Stimulated activated effector memory CD8-positive, alpha-beta T cell treated with anti-CD3 and anti-CD28 coated beads, Interleukin-12 subunit alpha, Interleukin-12 subunit beta, amount 100 ng/mL, for 72 hours (primary cell): ENCODE results near the gene SPOCK3.

Experiments
- ATAC-seq: fragments of 150-1000 bp; cut with Tn5 transposase; 2 replicates; pipeline ENCODE4 v1.10.0; 2021
- DNase-seq, 2 donors: peaks; one replicate each; pipeline ENCODE4 v3.0.0; 2021 to 2022; ENCODE audit warnings: low spot score in 2 of 2
- H3K27ac Mint-ChIP-seq: one replicate; pipeline ENCODE4 v1.8.0; 2022; ENCODE audit warnings: mild to moderate bottlenecking, mixed read lengths
- H3K36me3 Mint-ChIP-seq: one replicate; pipeline ENCODE4 v1.8.0; 2022; ENCODE audit warnings: mild to moderate bottlenecking, mixed read lengths
- H3K4me1 Mint-ChIP-seq: one replicate; pipeline ENCODE4 v1.8.0; 2022; ENCODE audit warnings: mixed read lengths
- H3K4me3 Mint-ChIP-seq: one replicate; pipeline ENCODE4 v1.8.0; 2022; ENCODE audit warnings: mild to moderate bottlenecking, mixed read lengths
- H3K9me3 Mint-ChIP-seq: one replicate; pipeline ENCODE4 v1.8.0; 2022; ENCODE audit warnings: mixed read lengths

Gene SPOCK3

DNA sequence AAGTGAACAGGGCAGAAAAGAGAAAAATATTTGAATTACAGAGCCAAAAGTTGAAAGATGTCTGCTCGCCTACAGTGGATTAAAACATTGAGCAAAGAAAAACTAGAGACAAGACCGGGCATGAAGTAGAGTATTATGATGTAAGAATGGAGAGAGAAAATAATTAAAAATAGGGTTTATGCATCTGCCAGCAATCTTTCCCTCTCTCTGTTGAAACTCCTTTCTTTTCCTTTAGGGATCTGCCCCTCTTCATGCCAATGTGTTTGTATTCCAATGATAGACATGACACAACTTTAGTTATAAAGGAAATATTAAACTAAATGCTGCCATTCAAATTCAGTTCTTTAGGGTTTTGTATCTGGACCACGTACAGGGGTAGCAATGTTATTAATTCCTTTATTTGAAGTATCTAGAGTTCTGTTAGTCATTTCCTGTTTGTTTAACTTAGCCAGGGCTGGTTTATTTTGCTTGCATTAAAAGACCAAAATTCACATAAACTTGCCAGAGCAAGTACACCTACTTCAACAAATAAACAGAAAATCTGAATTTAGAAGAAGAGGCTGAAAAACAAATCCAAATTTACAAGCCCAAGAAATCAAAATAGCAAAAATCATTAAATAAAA lies 202.6 kb downstream of the SPOCK3 start:
- H3K9me3 Mint-ChIP-seq: peaks cover 14% of the 10 kb centered on the region
- no peak overlapping the region for H3K27ac Mint-ChIP-seq
- DNase-seq (no peak), ATAC-seq (no peak)
- no peaks in the 10 kb centered on the region for H3K36me3 Mint-ChIP-seq
- H3K4me1 Mint-ChIP-seq: no peaks in the 10 kb centered on the region
- H3K4me3 Mint-ChIP-seq: no peak overlapping the region

GRCh38 chr4:167028976-167029375 lies 205.3 kb downstream of the SPOCK3 start:
- ATAC-seq (no peak), DNase-seq (no peak)
- Mint-ChIP-seq H3K4me1 (no peaks in the 10 kb centered on the region), H3K27ac (no peak overlapping the region), H3K36me3 (no peaks in the 10 kb centered on the region), H3K9me3 (peaks cover 5% of the 10 kb centered on the region), H3K4me3 (no peak overlapping the region)

DNA sequence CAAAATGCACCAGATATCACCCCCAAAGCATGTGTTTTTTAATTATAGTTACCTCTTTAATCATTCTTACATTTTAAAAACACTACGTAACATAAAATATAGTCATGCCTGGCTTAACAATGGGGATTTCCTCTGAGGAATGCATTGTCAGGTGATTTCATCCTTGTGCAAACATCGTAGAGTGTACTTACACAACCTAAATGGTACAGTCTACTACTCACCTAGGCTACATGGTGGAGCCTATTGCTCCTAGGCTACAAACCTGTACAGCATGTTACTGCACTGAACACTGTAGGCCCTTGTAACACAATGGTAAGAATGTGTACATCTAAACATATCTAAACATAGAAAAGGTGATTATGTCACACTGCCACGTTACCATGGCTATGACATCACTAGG lies 208.6 kb downstream of the SPOCK3 start:
- no peaks in the 10 kb centered on the region for H3K4me1 Mint-ChIP-seq
- no peak overlapping the region for H3K27ac Mint-ChIP-seq
- no peaks in the 10 kb centered on the region for H3K36me3 Mint-ChIP-seq
- DNase-seq (no peak), ATAC-seq (no peak)
- peaks cover 5% of the 10 kb centered on the region for H3K9me3 Mint-ChIP-seq
- no peak overlapping the region for H3K4me3 Mint-ChIP-seq

DNA sequence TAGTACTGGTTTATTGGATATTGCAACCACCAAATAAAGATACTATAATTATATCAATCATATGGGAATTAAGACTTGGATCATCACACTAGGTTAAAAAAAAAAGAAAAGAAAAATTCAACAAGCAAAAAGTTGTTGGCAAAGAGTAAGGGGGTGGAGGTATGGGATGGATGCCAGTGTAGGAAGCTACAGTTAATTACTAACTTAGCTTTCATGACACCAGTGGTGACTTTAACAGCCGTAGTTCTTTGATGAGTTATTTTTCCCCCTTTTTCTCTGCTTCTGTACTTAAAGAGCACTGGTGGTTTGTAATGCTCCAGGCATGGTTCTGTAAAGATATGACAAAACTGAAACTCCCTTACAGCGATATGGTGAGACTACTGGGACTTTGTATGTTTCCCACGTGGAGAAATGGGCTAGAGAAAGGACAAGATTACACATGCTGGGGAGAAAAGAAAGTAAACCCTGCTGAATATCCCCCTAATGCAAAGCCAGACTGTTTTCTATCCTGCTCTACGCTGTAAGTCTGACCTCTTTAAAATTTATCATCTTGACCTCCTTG lies 210.8 kb downstream of the SPOCK3 start:
- Mint-ChIP-seq H3K9me3 (no peaks in the 10 kb centered on the region), H3K4me3 (no peak overlapping the region), H3K36me3 (no peaks in the 10 kb centered on the region), H3K4me1 (no peaks in the 10 kb centered on the region), H3K27ac (no peak overlapping the region)
- ATAC-seq: no peak
- DNase-seq: no peak

- DNase-seq: peak; percentile 5 to 63
- H3K36me3 Mint-ChIP-seq: no peaks in the 10 kb centered on the region
- H3K9me3 Mint-ChIP-seq: no peaks in the 10 kb centered on the region
- no peaks in the 10 kb centered on the region for H3K4me1 Mint-ChIP-seq
- no peak overlapping the region for H3K4me3 Mint-ChIP-seq
- no peak overlapping the region for H3K27ac Mint-ChIP-seq
- ATAC-seq: peak; percentile 21
Measured at GRCh38 chr4:167021545-167022155, 212.6 kb downstream of the SPOCK3 start.

DNA sequence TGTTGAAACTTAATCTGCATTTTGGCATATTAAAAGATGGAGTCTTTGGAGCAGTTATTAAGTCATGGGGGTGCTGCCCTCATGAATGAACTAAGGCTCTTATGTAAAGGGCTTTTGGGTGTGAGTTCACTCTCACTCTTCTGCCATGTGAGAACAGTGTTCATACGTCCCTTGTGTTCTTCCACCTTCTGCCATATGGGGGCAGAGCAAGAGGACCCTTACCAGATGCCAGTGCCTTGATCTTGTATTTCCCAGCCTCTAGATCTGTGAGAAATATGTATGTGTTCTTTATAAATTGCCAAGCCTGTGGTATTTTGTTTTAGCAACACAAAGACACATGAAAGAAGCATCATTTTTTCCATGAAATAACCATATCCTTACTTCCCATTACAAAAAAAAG lies 213.9 kb downstream of the SPOCK3 start:
- no peaks in the 10 kb centered on the region for H3K36me3 Mint-ChIP-seq
- no peaks in the 10 kb centered on the region for H3K9me3 Mint-ChIP-seq
- no peaks in the 10 kb centered on the region for H3K4me1 Mint-ChIP-seq
- no peak overlapping the region for H3K27ac Mint-ChIP-seq
- no peak overlapping the region for H3K4me3 Mint-ChIP-seq
- ATAC-seq: no peak
- no peak for DNase-seq

- Mint-ChIP-seq H3K36me3 (no peaks in the 10 kb centered on the region), H3K27ac (no peak overlapping the region), H3K9me3 (peaks cover 3% of the 10 kb centered on the region), H3K4me1 (no peaks in the 10 kb centered on the region), H3K4me3 (no peak overlapping the region)
- ATAC-seq: no peak
- no peak for DNase-seq
Measured at GRCh38 chr4:167014944-167015343, 219.3 kb downstream of the SPOCK3 start.

- no peak for DNase-seq
- no peaks in the 10 kb centered on the region for H3K4me1 Mint-ChIP-seq
- no peaks in the 10 kb centered on the region for H3K36me3 Mint-ChIP-seq
- ATAC-seq: no peak
- peaks cover 20% of the 10 kb centered on the region for H3K9me3 Mint-ChIP-seq
- no peak overlapping the region for H3K27ac Mint-ChIP-seq
- no peak overlapping the region for H3K4me3 Mint-ChIP-seq
Measured at GRCh38 chr4:167003326-167003725, 231.0 kb downstream of the SPOCK3 start.

GRCh38 chr4:167000141-167000852 lies 234.0 kb downstream of the SPOCK3 start:
- no peak overlapping the region for H3K27ac Mint-ChIP-seq
- H3K9me3 Mint-ChIP-seq: peaks cover 16% of the 10 kb centered on the region
- H3K4me3 Mint-ChIP-seq: no peak overlapping the region
- H3K4me1 Mint-ChIP-seq: no peaks in the 10 kb centered on the region
- H3K36me3 Mint-ChIP-seq: no peaks in the 10 kb centered on the region
- DNase-seq (no peak), ATAC-seq (no peak)

DNA sequence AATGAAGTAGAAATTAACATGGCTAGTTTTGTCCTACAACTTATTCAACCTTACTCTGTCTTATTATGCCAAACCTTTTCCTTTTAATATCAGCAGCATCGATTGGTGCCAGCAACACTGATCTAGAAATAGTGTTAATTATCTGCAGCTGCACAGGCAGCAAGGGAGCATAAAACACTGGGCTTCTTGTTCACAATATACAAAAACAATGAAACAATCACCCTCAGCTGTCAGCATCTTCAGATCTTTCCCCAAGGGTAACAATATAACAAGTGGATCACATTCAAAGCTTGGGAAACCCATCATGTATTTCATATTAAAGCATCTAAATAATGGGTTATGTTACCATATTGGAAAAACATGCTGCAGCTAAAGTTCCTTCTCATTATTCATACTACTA lies 238.1 kb downstream of the SPOCK3 start:
- no peak overlapping the region for H3K27ac Mint-ChIP-seq
- ATAC-seq (no peak), DNase-seq (no peak)
- H3K4me3 Mint-ChIP-seq: no peak overlapping the region
- H3K36me3 Mint-ChIP-seq: no peaks in the 10 kb centered on the region
- H3K9me3 Mint-ChIP-seq: peaks cover 8% of the 10 kb centered on the region
- H3K4me1 Mint-ChIP-seq: no peaks in the 10 kb centered on the region

GRCh38 chr4:166994686-166995085 lies 239.6 kb downstream of the SPOCK3 start:
- DNase-seq: no peak
- no peaks in the 10 kb centered on the region for H3K4me1 Mint-ChIP-seq
- no peak for ATAC-seq
- H3K36me3 Mint-ChIP-seq: no peaks in the 10 kb centered on the region
- peaks cover 6% of the 10 kb centered on the region for H3K9me3 Mint-ChIP-seq
- H3K27ac Mint-ChIP-seq: no peak overlapping the region
- H3K4me3 Mint-ChIP-seq: no peak overlapping the region

- H3K27ac Mint-ChIP-seq: no peak overlapping the region
- H3K36me3 Mint-ChIP-seq: no peaks in the 10 kb centered on the region
- peaks cover 14% of the 10 kb centered on the region for H3K9me3 Mint-ChIP-seq
- ATAC-seq (no peak), DNase-seq (no peak)
- H3K4me3 Mint-ChIP-seq: no peak overlapping the region
- H3K4me1 Mint-ChIP-seq: no peaks in the 10 kb centered on the region
Measured at GRCh38 chr4:166991006-166991561, 243.2 kb downstream of the SPOCK3 start.

GRCh38 chr4:166989886-166990285 lies 244.4 kb downstream of the SPOCK3 start:
- Mint-ChIP-seq H3K4me3 (no peak overlapping the region), H3K4me1 (no peaks in the 10 kb centered on the region), H3K27ac (no peak overlapping the region), H3K36me3 (no peaks in the 10 kb centered on the region), H3K9me3 (peaks cover 14% of the 10 kb centered on the region)
- ATAC-seq (no peak), DNase-seq (no peak)

GRCh38 chr4:166987026-166987425 lies 247.3 kb downstream of the SPOCK3 start:
- H3K4me1 Mint-ChIP-seq: no peaks in the 10 kb centered on the region
- DNase-seq: no peak
- peaks cover 15% of the 10 kb centered on the region for H3K9me3 Mint-ChIP-seq
- H3K27ac Mint-ChIP-seq: no peak overlapping the region
- H3K36me3 Mint-ChIP-seq: no peaks in the 10 kb centered on the region
- ATAC-seq: no peak
- H3K4me3 Mint-ChIP-seq: no peak overlapping the region

DNA sequence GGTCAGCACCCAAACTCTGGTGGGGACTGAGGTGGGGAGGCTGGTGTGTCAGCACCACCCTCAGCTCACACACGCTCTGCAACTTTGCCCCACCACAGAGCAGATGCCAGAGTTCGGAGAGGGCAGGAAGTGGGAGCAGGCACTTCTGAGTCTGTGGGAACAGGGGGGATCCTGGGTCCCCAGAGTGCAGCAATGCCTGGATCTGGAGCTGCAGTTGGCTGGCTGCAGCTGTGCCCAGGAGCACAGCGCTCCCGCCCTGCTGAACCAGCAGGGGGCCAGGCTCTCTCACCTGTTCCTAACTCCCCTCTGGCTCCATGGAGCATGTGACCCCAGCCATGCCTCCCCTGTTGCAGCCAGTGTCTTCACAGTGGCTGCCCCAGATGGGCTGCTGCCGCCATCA lies 252.4 kb downstream of the SPOCK3 start:
- DNase-seq (no peak), ATAC-seq (peak; percentile 21)
- Mint-ChIP-seq H3K9me3 (peaks cover 22% of the 10 kb centered on the region), H3K36me3 (no peaks in the 10 kb centered on the region), H3K27ac (no peak overlapping the region), H3K4me1 (no peaks in the 10 kb centered on the region), H3K4me3 (no peak overlapping the region)

GRCh38 chr4:166980419-166980818 lies 253.9 kb downstream of the SPOCK3 start:
- no peak for DNase-seq
- no peak overlapping the region for H3K4me3 Mint-ChIP-seq
- no peak for ATAC-seq
- no peaks in the 10 kb centered on the region for H3K36me3 Mint-ChIP-seq
- peaks cover 28% of the 10 kb centered on the region for H3K9me3 Mint-ChIP-seq
- no peak overlapping the region for H3K27ac Mint-ChIP-seq
- no peaks in the 10 kb centered on the region for H3K4me1 Mint-ChIP-seq
